ENCODE measurements around the gene OR9A2. TPM values are rescaled to one million over a fixed set of nuclear protein-coding genes. Genes with fewer than 3 reads are reported as not detected.
"Not testable (repeated sequence)": the region's sequence is repeated elsewhere in the genome, so short reads cannot be mapped to it uniquely, and the experiment has no call there.

Gene OR9A2
- polyA plus RNA-seq, 12 donors = not detected

GRCh38 chr7:143018931-143019330, 8.0 kb downstream of the OR9A2 start:
- no peak for DNase-seq

GRCh38 chr7:143016996-143017395, 9.9 kb downstream of the OR9A2 start:
- DNase-seq = no peak

- no peak for DNase-seq
Observed at GRCh38 chr7:143015926-143016490, 10.9 kb downstream of the OR9A2 start.

- no peak for DNase-seq
Observed at GRCh38 chr7:143015084-143015483, 11.8 kb downstream of the OR9A2 start.

- DNase-seq = peak; percentile 48
Observed at GRCh38 chr7:143013893-143014292, 13.0 kb downstream of the OR9A2 start.

GRCh38 chr7:143013473-143013872, 13.5 kb downstream of the OR9A2 start:
- DNase-seq = no peak

GRCh38 chr7:143012409-143012808, 14.5 kb downstream of the OR9A2 start:
- DNase-seq = no peak

- DNase-seq = no peak
Observed at GRCh38 chr7:143012001-143012400, 14.9 kb downstream of the OR9A2 start.

GRCh38 chr7:143008007-143008901, 18.7 kb downstream of the OR9A2 start:
- peak; percentile 78 for DNase-seq

GRCh38 chr7:143005632-143006260, 21.2 kb downstream of the OR9A2 start:
- DNase-seq = no peak

- DNase-seq = peak; percentile 39
Observed at GRCh38 chr7:143003393-143004051, 23.4 kb downstream of the OR9A2 start.

- DNase-seq = no peak
Observed at GRCh38 chr7:143002898-143003297, 24.0 kb downstream of the OR9A2 start.

- no peak for DNase-seq
Observed at GRCh38 chr7:143002106-143002505, 24.8 kb downstream of the OR9A2 start.

- no peak for DNase-seq
Observed at GRCh38 chr7:143000648-143001047, 26.3 kb downstream of the OR9A2 start.

- DNase-seq = no peak
Observed at GRCh38 chr7:142999793-143000192, 27.1 kb downstream of the OR9A2 start.

- no peak for DNase-seq
Observed at GRCh38 chr7:142998966-142999365, 28.0 kb downstream of the OR9A2 start.

GRCh38 chr7:142997456-142997989, 29.4 kb downstream of the OR9A2 start:
- no peak for DNase-seq

- DNase-seq = no peak
Observed at GRCh38 chr7:142992427-142992826, 34.5 kb downstream of the OR9A2 start.

- DNase-seq = no peak
Observed at GRCh38 chr7:142984297-142984696, 42.6 kb downstream of the OR9A2 start.

GRCh38 chr7:142983825-142984224, 43.1 kb downstream of the OR9A2 start:
- DNase-seq = no peak

- not testable (repeated sequence) for DNase-seq
Observed at GRCh38 chr7:142978402-142978801, 48.5 kb downstream of the OR9A2 start.

Measured in muscle of arm (tissue), 12 donors.